Renal pelvis (tissue), 4 donors: Measurements from ENCODE around the gene CERK. TPM values are rescaled to one million over a fixed set of nuclear protein-coding genes. Genes with fewer than 3 reads are reported as not detected.

Experiments
- DNase-seq: peaks from one replicate; pipeline ENCODE4 v3.0.0-alpha.2; 2013
- polyA plus RNA-seq, 3 donors: library from polyadenylated mRNA; unstranded; fragments of 120-200 nt; gene quantifications; one replicate each; pipeline ENCODE4 v1.2.1, GENCODE V29; 2013; ENCODE audit not compliant: insufficient read length in 3 of 3

Gene CERK
- polyA plus RNA-seq, 3 donors = 43.9 to 52.7 (median 50.7) TPM

- DNase-seq = no peak
Measured at GRCh38 chr22:46752286-46752987, 14.4 kb upstream of the CERK start.

GRCh38 chr22:46750863-46751443 lies 12.9 kb upstream of the CERK start:
- no peak for DNase-seq

GRCh38 chr22:46750530-46750800 lies 12.4 kb upstream of the CERK start:
- DNase-seq = no peak

- no peak for DNase-seq
Measured at GRCh38 chr22:46749682-46750529, 11.9 kb upstream of the CERK start.

- DNase-seq = no peak
Measured at GRCh38 chr22:46748908-46749675, 11.0 kb upstream of the CERK start.

GRCh38 chr22:46748206-46748907 lies 10.3 kb upstream of the CERK start:
- DNase-seq = no peak

GRCh38 chr22:46747646-46748045 lies 9.6 kb upstream of the CERK start:
- DNase-seq = no peak

GRCh38 chr22:46746620-46747019 lies 8.6 kb upstream of the CERK start:
- no peak for DNase-seq

- no peak for DNase-seq
Measured at GRCh38 chr22:46746192-46746591, 8.1 kb upstream of the CERK start.

- no peak for DNase-seq
Measured at GRCh38 chr22:46744581-46744980, 6.5 kb upstream of the CERK start.

GRCh38 chr22:46742576-46743221 lies 4.6 kb upstream of the CERK start:
- no peak for DNase-seq

GRCh38 chr22:46741974-46742519 lies 4.0 kb upstream of the CERK start:
- no peak for DNase-seq

GRCh38 chr22:46740910-46741780 lies 3.1 kb upstream of the CERK start:
- DNase-seq = no peak

GRCh38 chr22:46739094-46739870 lies 1.2 kb upstream of the CERK start:
- no peak for DNase-seq

GRCh38 chr22:46738647-46739093 lies 618 bp upstream of the CERK start:
- DNase-seq = no peak

GRCh38 chr22:46737105-46737975 lies 712 bp downstream of the CERK start:
- DNase-seq = no peak

GRCh38 chr22:46736705-46737104 lies 1.3 kb downstream of the CERK start:
- DNase-seq = no peak
